HG02678 (cell line): ENCODE results near the gene MACO1.
"Not testable (repeated sequence)": the region's sequence is repeated elsewhere in the genome, so short reads cannot be mapped to it uniquely, and the experiment has no call there.

Experiments used
- ATAC-seq: cut with Tn5 transposase; IDR thresholded peaks from one replicate; pipeline ENCODE4 v1.9.1; 2021; ENCODE audit warnings: mild to moderate bottlenecking, moderate library complexity; ENCODE audit not compliant: unreplicated experiment

Gene MACO1

GRCh38 chr1:25450891-25451290, 20.2 kb downstream of the MACO1 start:
- ATAC-seq = no peak

DNA sequence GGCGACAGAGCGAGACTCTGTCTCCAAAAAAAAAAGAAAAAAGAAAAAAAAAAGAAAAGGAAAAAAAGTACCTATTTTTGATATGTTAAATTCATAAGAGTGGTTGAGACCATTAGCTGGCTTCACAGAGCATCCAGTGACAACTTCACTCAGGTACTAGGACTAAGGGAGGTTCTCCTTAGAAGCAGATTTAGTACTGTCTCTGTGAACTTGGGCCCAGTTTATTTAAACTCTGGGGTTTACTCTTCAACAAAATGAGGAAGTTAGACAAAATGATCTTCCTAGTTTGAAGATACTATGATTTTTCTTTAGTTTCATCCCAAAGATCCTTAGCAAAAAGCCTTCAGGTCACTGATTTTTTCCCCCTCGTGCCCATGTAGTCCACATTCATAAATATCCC, 21.2 kb downstream of the MACO1 start:
- ATAC-seq = no peak

GRCh38 chr1:25456502-25456901, 25.8 kb downstream of the MACO1 start:
- ATAC-seq = no peak

- ATAC-seq = no peak
These were observed 28.0 kb downstream of the MACO1 start for GRCh38 chr1:25458541-25459298.

DNA sequence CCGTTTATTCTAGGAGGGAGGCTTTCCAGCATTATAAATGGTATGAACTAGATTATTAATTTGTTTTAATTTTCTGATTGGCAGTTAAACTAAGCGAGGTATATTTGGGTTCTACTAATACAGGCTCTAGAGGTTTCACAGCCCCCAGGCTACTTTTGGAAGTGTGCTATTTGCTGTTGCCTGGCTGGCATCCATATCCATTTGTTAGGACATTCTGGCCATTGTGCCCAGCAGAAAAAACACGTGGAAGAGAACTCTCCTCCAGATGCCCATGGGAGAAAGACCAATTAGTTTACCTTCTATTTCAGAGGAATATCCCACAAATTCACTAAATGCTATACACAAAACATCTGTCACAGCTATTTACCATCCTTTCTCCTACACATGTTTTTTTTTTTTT, 29.3 kb downstream of the MACO1 start:
- no peak for ATAC-seq

- ATAC-seq = not testable (repeated sequence)
These were observed 30.1 kb downstream of the MACO1 start for GRCh38 chr1:25460816-25461215.

DNA sequence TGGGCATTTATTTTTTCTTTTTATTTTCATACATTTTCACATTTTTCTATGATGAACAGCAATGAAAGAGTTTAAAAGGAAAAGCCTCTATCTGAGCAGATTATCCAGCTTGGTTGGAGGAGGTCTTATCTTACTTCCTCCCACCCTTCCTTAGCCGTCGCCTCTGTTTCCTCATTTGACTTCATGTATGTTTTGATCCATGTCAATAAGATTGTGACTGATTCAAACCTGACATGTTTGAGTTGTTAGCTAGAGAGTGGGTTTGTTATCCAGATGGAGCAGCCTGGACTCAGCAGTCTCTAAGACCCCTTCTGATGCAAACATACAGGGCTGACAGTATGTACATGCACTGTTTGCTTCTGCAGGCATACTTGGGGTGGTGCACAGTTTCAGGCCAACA, 31.2 kb downstream of the MACO1 start:
- no peak for ATAC-seq

DNA sequence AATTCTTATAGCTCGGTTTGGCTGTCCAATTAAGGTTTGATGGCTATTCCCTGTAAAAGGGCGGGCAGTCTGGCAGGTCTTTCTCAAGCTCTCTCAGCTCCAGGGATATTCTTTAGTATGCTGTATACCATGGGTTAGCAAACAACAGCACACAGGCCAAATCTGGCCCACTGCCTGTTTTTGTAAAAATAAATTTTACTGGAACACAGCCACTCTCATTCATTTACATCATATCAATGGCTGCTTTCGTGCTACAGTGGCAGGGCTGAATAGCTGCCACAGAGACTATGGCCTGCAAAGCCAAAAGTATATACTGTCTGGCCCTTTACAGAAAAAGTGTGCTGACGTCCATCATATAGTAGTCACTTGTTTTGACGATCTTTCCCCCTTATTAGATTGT, 32.0 kb downstream of the MACO1 start:
- ATAC-seq = no peak

DNA sequence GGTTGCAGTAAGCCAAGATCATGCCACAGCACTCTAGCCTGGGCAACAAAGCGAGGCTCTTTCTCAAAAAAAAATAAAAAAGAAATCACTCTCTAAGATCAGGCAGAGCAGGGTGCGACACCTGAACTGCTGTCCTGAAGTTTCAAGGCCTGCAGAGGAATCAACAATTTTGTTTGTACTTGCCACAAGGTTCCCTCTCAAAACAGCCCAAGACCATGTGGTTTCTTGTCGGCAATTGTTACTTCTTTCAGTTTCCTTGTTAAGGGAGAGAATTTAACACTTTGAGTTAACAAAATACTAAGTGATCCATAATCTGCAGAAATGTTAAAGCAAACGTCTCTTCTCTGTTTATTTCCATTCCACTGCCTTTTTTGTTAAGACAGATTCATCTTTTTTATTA, 36.5 kb downstream of the MACO1 start:
- no peak for ATAC-seq

- ATAC-seq = no peak
These were observed 36.9 kb downstream of the MACO1 start for GRCh38 chr1:25467616-25468015.

GRCh38 chr1:25468033-25468432, 37.3 kb downstream of the MACO1 start:
- ATAC-seq = no peak

GRCh38 chr1:25469177-25469576, 38.5 kb downstream of the MACO1 start:
- no peak for ATAC-seq

DNA sequence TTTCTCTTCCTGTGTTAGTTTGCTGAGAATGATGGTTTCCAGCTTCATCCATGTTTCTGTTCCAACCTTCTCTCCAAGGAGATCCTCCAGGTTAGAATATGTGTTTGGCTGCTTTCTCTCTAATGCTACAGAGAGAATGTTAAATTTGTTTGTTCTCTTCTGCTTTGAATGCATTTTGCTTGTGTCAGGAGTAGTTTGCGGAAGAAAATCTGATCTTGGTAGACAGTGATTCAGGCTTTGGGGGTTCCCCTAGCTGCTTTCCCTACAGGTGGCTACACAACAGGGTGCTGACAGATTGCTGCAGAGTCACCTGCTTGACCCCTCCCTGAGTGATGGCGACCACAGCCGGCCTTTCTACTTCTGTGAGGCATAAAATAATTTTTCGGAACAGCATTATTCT, 41.8 kb downstream of the MACO1 start:
- no peak for ATAC-seq

DNA sequence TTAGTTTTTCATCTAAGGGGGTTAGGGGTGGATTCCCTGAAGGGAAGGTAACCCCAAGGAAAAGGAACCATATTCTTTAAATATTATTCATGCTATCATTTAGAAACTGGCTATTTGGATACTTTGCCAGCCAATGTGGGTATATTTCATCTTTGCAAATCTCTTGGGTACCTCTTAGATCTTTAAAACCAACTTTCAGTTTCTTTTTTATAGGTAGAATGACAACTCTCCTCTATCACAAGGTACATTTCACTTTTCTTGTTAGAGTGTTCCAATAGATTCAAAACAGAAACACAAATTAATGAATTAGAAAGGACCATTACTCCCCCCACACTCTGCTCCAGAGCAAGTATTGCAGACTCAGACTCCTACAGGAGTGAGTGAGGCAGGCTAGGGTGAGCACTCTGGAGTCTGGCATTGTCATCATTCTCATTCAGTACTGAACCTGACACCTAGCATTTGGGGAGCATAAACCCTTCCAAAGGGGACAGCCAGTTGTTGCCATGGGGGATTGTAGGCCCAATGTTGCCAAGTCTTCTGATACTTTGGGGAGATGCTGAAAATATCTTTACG, 43.0 kb downstream of the MACO1 start:
- no peak for ATAC-seq

DNA sequence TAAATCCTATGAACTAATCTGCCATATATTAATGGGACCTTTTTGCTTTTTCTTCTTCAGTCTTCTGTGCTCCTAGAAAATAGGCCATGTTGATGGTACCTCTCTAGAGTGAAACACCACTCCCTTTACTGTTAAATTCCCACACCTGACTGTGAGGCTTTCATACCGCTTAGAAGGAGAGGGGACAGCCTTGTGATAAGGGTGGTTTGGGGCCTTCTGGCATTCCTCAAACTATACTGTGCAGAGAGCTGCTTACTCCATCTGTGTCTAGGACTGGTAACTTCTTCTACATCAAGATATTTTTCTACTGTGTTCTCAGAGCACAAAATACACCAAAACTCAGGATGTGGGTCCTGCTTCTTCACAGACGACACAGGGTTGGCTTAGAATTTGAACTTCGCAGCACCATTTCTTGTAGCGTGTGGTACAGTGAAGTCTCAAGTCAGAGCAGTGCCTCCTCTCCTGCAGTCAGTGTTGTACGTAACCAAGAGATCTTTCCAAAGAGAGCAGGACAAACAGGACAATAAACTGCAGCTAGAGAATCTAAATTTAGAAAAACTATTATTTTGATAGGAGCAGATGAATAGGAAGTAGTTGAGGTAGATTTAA, 43.8 kb downstream of the MACO1 start:
- ATAC-seq = no peak

GRCh38 chr1:25476186-25477097, 45.7 kb downstream of the MACO1 start:
- ATAC-seq = no peak

DNA sequence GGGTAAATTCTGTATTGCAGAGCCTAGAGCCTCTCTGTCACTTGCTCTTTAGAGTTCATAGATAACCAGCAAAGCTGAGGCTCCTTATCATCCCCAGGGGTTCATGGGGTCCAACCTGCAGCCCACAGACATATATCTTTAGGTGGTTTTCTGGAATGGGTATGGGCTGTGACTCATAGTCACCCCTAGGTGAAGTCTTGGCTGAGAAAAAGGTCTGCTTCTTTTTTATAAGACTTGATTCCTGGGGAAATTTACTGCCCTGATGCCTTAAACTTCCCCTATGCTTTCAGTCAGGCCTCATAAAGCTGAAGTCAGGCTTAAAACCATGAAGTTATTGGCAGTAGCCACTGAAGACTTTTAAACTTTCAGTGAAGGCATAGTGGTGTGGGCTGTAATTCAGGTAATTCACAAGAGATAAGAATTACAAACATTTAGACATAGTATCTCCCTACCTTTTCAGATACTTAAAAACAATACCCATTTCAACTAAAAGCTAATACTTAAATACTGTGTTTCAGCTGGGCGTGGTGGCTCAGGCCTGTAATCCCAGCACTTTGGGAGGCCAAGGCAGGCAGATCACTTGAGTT, 46.8 kb downstream of the MACO1 start:
- no peak for ATAC-seq

DNA sequence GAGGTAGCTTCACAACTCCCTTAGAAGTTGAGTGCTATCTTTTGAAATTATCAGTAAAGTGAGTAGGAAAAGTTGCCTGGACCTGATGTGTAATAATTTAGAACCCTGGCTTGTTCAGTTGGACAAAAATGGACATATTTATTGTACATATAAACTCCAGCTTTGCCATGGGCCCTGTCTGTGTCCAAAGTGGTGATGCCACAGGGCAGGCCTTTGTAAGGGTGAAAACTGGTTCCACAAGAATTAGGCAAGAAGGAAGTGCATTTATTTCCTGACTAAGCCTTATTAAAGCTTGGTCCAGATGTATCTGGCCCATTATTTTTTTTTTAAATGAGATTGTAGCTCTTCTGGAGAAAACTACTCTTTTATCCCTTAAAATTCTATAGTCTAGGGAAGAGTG, 47.9 kb downstream of the MACO1 start:
- ATAC-seq = no peak

DNA sequence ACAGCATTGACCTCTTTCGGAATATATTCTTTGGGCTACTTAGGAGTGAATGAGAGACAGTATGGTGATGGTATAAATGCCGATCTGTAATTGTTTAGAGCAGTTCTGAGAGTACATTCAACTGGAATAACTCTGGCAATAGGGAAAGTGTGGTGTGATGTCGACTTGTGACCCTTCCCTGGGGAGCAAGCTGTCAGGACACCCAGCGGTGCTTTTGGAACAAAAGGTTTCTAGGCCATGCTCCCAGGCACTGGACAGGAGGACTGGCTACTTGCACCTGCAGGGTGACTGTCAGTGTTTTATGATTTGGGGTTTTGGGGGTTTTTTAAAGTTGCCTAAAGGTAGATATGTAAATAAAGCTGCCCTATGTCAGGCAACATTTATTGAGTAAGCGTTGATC, 50.9 kb downstream of the MACO1 start:
- ATAC-seq = no peak

GRCh38 chr1:25482211-25482610, 51.5 kb downstream of the MACO1 start:
- ATAC-seq = no peak

DNA sequence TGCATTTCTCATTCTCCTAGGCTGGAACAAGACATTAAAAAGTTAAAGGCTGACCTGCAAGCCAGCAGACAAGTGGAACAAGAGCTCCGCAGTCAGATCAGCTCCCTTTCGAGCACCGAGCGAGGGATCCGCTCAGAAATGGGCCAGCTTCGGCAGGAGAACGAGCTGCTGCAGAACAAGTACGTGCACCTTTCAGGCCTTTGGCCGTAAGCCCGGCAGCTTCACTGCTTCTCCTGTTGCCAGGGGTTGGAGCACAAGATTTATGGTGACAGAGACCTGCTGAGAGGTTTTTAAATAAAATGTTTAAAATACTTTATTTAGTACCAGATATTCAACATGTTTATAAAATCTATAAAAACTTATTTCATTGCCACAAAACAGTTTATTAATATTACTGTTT, 53.4 kb downstream of the MACO1 start:
- ATAC-seq = no peak
